ENCODE results near the gene ENPP3. TPM values are rescaled to one million over a fixed set of nuclear protein-coding genes. Genes with fewer than 3 reads are reported as not detected.

The ENPP3 gene
- total and polyA plus RNA-seq, 2 of the 13 experiments (the other 11 are each of a cell fraction or from before 2014, with no cell fraction given): 40.0 to 75.4 TPM

- no peak for TF ChIP-seq ZNF407 (CRISPR knock-in tag; IDR thresholded peaks at IDR 0.05; ENCODE audit: not compliant biosample characterization)
- peak; percentile 54; the same call in 1 of the 2 replicates for TF ChIP-seq TARDBP (CRISPR knock-in tag; IDR thresholded peaks at IDR 0.05)
- no peak for TF ChIP-seq NKX3-1 (CRISPR knock-in tag; IDR thresholded peaks at IDR 0.05)
- TF ChIP-seq ZNF326 (CRISPR knock-in tag; IDR thresholded peaks at IDR 0.05; ENCODE audit: borderline replicate concordance): no peak
- TF ChIP-seq ZNF574 (CRISPR knock-in tag; IDR thresholded peaks at IDR 0.05): no peak
- TF ChIP-seq ZNF33B (CRISPR knock-in tag; IDR thresholded peaks at IDR 0.05): no peak
- TF ChIP-seq HOXA3 (CRISPR knock-in tag; IDR thresholded peaks at IDR 0.05): peak; percentile 53; the same call in 1 of the 2 replicates
- TF ChIP-seq XRCC5 (optimal IDR thresholded peaks at IDR 0.05; ENCODE audit: low read length): no peak
- TF ChIP-seq ZNF138 (CRISPR knock-in tag; IDR thresholded peaks at IDR 0.05; ENCODE audit: low read depth): no peak
- TF ChIP-seq ZNF333 (CRISPR knock-in tag; IDR thresholded peaks at IDR 0.05; ENCODE audit: borderline replicate concordance): no peak
- peak; percentile 67; the same call in 1 of the 2 replicates for TF ChIP-seq ZNF264 (CRISPR knock-in tag; IDR thresholded peaks at IDR 0.05)
- no peak for TF ChIP-seq ZBTB2 (CRISPR knock-in tag; IDR thresholded peaks at IDR 0.05; ENCODE audit: low read depth)
- no peak; the same call in 1 of the 2 replicates for TF ChIP-seq AHR (CRISPR knock-in tag; IDR thresholded peaks at IDR 0.05)
- TF ChIP-seq ZNF331 (CRISPR knock-in tag; IDR thresholded peaks at IDR 0.05): peak; percentile 54; the same call in 1 of the 2 replicates
- 0 out of 2 replicates have a peak, but pooled peaks have one; percentile 21 for TF ChIP-seq ZMYM4 (CRISPR knock-in tag; IDR thresholded peaks at IDR 0.05)
- no peak for TF ChIP-seq AGO2 (optimal IDR thresholded peaks at IDR 0.05; ENCODE audit: low read depth, low read length)
- no peak for TF ChIP-seq ZKSCAN5 (CRISPR knock-in tag; IDR thresholded peaks at IDR 0.05)
Measured at GRCh38 chr6:131769385-131770141, 132.5 kb downstream of the ENPP3 start (continued).
